Type B pancreatic cell (in vitro differentiated cells): ENCODE measurements around the gene LRRC1. TPM values are rescaled to one million over a fixed set of nuclear protein-coding genes. Genes with fewer than 3 reads are reported as not detected.

Source experiments
- DNase-seq: peaks from one replicate; pipeline ENCODE4 v3.0.0; 2021; ENCODE audit warnings: mixed read lengths; ENCODE audit not compliant: unreplicated experiment; ENCODE audit errors: extremely low spot score
- H3K27ac Mint-ChIP-seq: 2 replicates; pipeline ENCODE4 v1.8.0; 2021; ENCODE audit warnings: mild to moderate bottlenecking, mixed read lengths
- H3K27me3 Mint-ChIP-seq: 2 replicates; pipeline ENCODE4 v1.8.0; 2021; ENCODE audit warnings: mixed read lengths
- H3K36me3 Mint-ChIP-seq: 2 replicates; pipeline ENCODE4 v1.8.0; 2021; ENCODE audit warnings: mixed read lengths
- H3K4me1 Mint-ChIP-seq: one replicate; pipeline ENCODE4 v1.8.0; 2021; ENCODE audit warnings: mixed read lengths; ENCODE audit not compliant: unreplicated experiment
- H3K4me3 Mint-ChIP-seq: 2 replicates; pipeline ENCODE4 v1.8.0; 2021; ENCODE audit warnings: mild to moderate bottlenecking, mixed read lengths
- H3K9me3 Mint-ChIP-seq: 2 replicates; pipeline ENCODE4 v1.8.0; 2021; ENCODE audit warnings: mixed read lengths
- total RNA-seq: library from RNA; stranded (reverse); gene quantifications from 2 replicates; pipeline ENCODE4 v1.2.1, GENCODE V29; 2021; ENCODE audit warnings: low replicate concordance
- TF ChIP-seq, protein P1 (sequence below): fragments of 200-600 bp; sonication (generic); conservative IDR thresholded peaks from 2 replicates; pipeline ENCODE4 v1.5.0; 2021; ENCODE audit warnings: antibody characterized with exemption, mild to moderate bottlenecking

The LRRC1 gene
- total RNA-seq, 1 donor from 2014 or later = 28.9 TPM

DNA sequence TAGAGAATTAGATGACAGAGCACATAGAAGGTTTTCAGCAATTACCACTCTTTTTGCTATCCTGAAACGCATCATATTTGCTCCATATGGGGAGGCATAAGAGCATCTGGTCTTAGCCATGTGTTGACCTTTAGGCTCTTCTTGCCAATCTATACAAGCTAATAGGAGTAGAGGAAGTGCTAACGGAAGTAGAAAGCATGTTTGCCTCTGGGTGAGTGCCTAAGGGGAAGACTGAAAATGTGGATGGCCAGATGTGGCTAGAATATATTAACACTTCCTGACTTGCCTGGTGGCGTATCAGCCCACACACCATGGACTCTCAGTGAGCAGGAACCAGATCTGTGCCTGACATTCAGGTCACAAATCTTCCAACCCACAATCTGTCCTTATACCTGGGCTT, 136.3 kb downstream of the LRRC1 start:
- no peak for DNase-seq
- H3K27ac Mint-ChIP-seq = no peak overlapping the region
- peaks cover 6% of the 10 kb centered on the region for H3K9me3 Mint-ChIP-seq
- TF ChIP-seq, protein P1, sequence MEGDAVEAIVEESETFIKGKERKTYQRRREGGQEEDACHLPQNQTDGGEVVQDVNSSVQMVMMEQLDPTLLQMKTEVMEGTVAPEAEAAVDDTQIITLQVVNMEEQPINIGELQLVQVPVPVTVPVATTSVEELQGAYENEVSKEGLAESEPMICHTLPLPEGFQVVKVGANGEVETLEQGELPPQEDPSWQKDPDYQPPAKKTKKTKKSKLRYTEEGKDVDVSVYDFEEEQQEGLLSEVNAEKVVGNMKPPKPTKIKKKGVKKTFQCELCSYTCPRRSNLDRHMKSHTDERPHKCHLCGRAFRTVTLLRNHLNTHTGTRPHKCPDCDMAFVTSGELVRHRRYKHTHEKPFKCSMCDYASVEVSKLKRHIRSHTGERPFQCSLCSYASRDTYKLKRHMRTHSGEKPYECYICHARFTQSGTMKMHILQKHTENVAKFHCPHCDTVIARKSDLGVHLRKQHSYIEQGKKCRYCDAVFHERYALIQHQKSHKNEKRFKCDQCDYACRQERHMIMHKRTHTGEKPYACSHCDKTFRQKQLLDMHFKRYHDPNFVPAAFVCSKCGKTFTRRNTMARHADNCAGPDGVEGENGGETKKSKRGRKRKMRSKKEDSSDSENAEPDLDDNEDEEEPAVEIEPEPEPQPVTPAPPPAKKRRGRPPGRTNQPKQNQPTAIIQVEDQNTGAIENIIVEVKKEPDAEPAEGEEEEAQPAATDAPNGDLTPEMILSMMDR = no peak
- H3K36me3 Mint-ChIP-seq = peaks cover 7% of the 10 kb centered on the region
- peaks cover 3% of the 10 kb centered on the region for H3K27me3 Mint-ChIP-seq
- no peak overlapping the region for H3K4me3 Mint-ChIP-seq
- peaks cover 17% of the 10 kb centered on the region for H3K4me1 Mint-ChIP-seq

DNA sequence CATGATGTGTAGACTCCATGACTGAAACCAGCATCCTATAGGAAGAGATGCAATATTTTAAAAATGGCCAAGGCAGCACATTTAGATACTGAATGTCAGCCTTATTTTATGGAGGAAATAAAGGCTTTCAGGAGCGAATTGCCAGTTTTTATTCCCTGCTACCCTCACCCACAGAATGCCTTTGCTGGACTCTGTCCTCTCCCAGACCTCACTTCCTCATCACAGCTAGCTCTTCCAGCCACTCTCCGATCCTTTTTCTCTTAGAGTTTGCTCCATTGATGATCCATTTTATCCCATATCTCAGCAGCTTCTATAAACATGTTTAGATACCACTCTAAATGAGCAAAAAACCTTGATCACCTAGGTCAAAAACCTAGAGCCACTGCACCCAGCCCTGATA, 137.7 kb downstream of the LRRC1 start:
- Mint-ChIP-seq H3K36me3 (peaks cover 7% of the 10 kb centered on the region), H3K4me1 (peaks cover 11% of the 10 kb centered on the region), H3K27ac (peak overlapping the region; percentile 55), H3K4me3 (no peak overlapping the region), H3K27me3 (no peaks in the 10 kb centered on the region), H3K9me3 (no peaks in the 10 kb centered on the region)
- TF ChIP-seq, protein P1 = no peak
- DNase-seq = no peak

DNA sequence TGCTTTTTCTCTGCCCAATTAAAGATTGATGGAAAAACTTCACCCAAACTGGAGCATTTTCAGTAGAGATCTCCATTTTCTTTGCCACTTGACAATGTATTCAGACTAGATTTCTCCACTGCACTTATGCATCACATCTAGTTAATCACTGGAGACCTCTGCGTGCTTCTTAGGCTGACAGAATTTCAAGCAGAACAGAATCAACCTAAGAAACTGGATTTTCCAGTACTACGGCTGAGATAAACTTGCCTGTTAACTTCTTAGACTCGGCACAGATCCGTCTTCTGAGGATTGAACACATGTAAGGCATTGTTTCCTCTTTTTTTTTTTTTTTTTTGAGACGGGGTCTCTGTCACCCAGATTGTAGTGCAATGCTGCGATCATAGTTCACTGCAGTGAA, 139.2 kb downstream of the LRRC1 start:
- Mint-ChIP-seq H3K36me3 (peaks cover 7% of the 10 kb centered on the region), H3K27me3 (no peaks in the 10 kb centered on the region), H3K4me3 (peak overlapping the region; percentile 59), H3K9me3 (no peaks in the 10 kb centered on the region), H3K4me1 (peaks cover 3% of the 10 kb centered on the region), H3K27ac (peak overlapping the region; percentile 55)
- TF ChIP-seq, protein P1 = no peak
- no peak for DNase-seq

DNA sequence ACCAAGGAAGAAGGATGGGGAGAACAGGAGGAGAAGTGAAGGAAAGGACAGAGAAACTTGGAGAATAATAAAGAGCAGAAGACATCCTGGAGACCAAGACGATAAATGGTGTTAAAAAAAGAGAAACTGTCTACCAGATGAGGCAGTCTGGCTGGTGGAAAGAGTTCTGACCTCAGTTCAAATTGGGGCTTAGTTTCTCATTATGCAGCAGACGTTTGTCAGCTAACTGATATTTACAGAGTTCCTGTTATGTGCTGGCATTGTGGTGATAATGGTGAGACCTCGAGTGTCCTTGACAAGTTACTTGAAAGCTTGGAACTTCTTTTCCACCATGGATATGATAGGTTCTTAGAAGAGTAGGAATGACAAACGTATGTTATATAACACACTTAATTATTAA, 142.7 kb downstream of the LRRC1 start:
- no peak overlapping the region for H3K27ac Mint-ChIP-seq

DNA sequence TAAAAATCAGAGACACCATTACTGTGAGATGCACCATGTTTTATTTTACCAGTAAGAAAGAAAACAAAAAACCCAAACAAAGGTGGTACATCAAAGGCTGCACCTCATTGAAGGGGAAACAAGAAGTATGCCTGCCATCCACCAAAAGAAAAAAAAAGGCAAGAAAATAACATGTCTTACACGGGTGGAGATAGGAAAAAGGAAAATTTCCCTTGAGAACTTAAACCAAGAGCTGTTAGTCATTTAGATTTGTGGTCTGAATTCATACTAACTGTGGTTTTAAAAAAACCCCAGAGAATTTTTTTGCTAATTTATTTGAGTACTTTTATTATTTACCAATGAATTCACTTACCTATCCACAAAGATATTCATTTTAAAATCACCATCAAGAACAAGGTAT, 144.0 kb downstream of the LRRC1 start:
- no peaks in the 10 kb centered on the region for H3K27me3 Mint-ChIP-seq
- TF ChIP-seq, protein P1 = no peak
- no peak for DNase-seq
- H3K9me3 Mint-ChIP-seq = no peaks in the 10 kb centered on the region
- peaks cover 8% of the 10 kb centered on the region for H3K4me1 Mint-ChIP-seq
- H3K4me3 Mint-ChIP-seq = no peak overlapping the region
- H3K36me3 Mint-ChIP-seq = peaks cover 3% of the 10 kb centered on the region
- no peak overlapping the region for H3K27ac Mint-ChIP-seq

More for the DNA sequence above, 142.7 kb downstream of the LRRC1 start:
- no peak for DNase-seq
- TF ChIP-seq, protein P1 = no peak
- peaks cover 3% of the 10 kb centered on the region for H3K36me3 Mint-ChIP-seq
- H3K4me1 Mint-ChIP-seq = peaks cover 3% of the 10 kb centered on the region
- no peaks in the 10 kb centered on the region for H3K9me3 Mint-ChIP-seq
- H3K4me3 Mint-ChIP-seq = no peak overlapping the region
- H3K27me3 Mint-ChIP-seq = no peaks in the 10 kb centered on the region

DNA sequence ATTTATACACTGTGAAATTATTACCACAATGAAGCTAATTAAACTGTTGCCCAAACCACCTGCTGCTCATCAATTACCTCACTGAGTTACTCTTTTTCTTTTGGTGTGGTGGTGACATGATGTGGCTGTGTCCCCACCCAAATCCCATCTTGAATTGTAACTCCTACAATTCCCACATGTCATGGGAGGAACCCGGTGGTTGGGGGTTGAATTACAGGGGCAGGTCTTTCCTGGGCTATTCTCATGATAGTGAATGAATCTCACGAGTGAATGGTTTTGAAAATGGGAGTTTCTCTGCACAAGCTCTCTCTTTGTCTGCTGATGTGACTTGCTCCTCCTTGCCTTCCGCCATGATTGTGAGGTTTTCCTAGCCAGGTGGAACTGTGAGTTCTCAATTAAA, 145.0 kb downstream of the LRRC1 start:
- TF ChIP-seq, protein P1 = peak; percentile 30
- H3K27me3 Mint-ChIP-seq = no peaks in the 10 kb centered on the region

More for the DNA sequence above, 145.0 kb downstream of the LRRC1 start:
- H3K4me1 Mint-ChIP-seq = peaks cover 9% of the 10 kb centered on the region
- H3K4me3 Mint-ChIP-seq = no peak overlapping the region
- H3K27ac Mint-ChIP-seq = no peak overlapping the region
- no peaks in the 10 kb centered on the region for H3K9me3 Mint-ChIP-seq
- peaks cover 3% of the 10 kb centered on the region for H3K36me3 Mint-ChIP-seq
- no peak for DNase-seq
